ENCODE results near the gene TKFC.

TKFC gene

DNA sequence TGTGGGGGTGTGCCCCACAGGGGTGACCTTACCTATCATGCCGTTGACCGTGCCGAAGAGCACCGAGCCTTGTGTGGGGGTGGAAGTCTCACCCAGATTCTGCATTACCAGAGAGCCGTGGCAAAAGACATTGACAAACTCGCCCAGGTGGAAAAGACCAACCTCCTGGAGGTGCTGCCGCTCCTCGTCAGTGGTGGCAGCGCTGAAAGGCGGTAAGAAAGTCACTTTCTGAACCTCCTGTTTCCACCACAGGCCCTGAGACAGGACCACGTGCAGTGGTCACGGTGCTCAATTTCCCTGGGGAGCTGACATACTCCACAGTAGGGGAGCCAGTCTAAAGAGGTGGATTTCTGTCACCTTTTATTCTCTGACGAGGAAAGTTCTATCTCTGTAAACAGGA, 30.5 kb upstream of the TKFC start:
- ChIA-PET CTCF (interaction anchor here (1.4 kb wide), 1 partner anchor 11 kb away, joined by 3 read pairs; no protein-coding TSS in a partner anchor), POLR2A (no interaction called here)
- Histone ChIP-seq H3K4me3 (ENCODE audit: control insufficient read depth in 1 of 7, extremely low read depth in 1 of 7, insufficient read depth in 4 of 7, low read depth in 2 of 7, low read length in 6 of 7) (no peak overlapping the region), H3K27ac (ENCODE audit: insufficient read depth in 1 of 2, low read depth in 1 of 2, low read length in 2 of 2, poor library complexity in 1 of 2, severe bottlenecking in 2 of 2) (no peak overlapping the region), H3K36me3 (ENCODE audit: control insufficient read depth in 4 of 4, insufficient read depth in 4 of 4, low read length in 3 of 4) (peaks cover 28 to 88% (median 64%) of the 10 kb centered on the region in 4 experiments), H3K9me3 (ENCODE audit: control extremely low read depth in 1 of 5, control insufficient read depth in 4 of 5, insufficient read depth in 2 of 5, low read depth in 1 of 5, low read length in 4 of 5) (no peaks in the 10 kb centered on the region), H3K27me3 (replicated peaks in 2 of 5; ENCODE audit: control insufficient read depth in 4 of 5, insufficient read depth in 5 of 5, low read length in 4 of 5) (no peaks in the 10 kb centered on the region), H3K4me1 (ENCODE audit: control extremely low read depth in 1 of 4, control insufficient read depth in 4 of 4, insufficient read depth in 4 of 4, low read length in 3 of 4) (peaks cover 0 to 15% (median 6%) of the 10 kb centered on the region in 4 experiments)
- DNase-seq = no peak
- 97% methylated on average over 11 of the region's 13 CpGs for WGBS (ENCODE audit: insufficient coverage)

DNA sequence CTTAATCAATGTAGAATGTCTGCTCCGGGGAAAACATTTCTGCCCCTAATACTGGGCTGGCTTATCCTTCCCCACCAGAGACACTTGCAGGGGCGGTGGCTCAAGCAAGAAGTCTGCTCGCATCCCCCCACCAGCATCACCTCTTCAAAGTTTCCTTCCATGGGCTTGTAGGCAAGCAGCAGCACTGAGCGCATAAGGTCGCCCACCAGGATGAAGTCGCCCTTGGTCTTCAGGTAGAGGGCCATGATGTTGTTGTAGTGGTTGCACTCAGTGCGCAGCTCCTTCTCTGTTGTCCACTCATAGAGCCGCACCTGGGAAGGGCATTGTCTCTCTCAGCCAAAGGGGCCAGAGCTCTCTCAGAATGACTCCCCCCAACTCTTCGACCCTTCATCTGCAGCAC, 29.3 kb upstream of the TKFC start:
- Histone ChIP-seq H3K36me3 (ENCODE audit: control insufficient read depth in 4 of 4, insufficient read depth in 4 of 4, low read length in 3 of 4) (peaks cover 38 to 97% (median 73%) of the 10 kb centered on the region in 4 experiments), H3K27me3 (replicated peaks in 2 of 5; ENCODE audit: control insufficient read depth in 4 of 5, insufficient read depth in 5 of 5, low read length in 4 of 5) (no peaks in the 10 kb centered on the region), H3K4me1 (ENCODE audit: control extremely low read depth in 1 of 4, control insufficient read depth in 4 of 4, insufficient read depth in 4 of 4, low read length in 3 of 4) (peaks cover 0 to 3% (median 1%) of the 10 kb centered on the region in 4 experiments), H3K4me3 (ENCODE audit: control insufficient read depth in 1 of 7, extremely low read depth in 1 of 7, insufficient read depth in 4 of 7, low read depth in 2 of 7, low read length in 6 of 7) (no peak overlapping the region), H3K9me3 (ENCODE audit: control extremely low read depth in 1 of 5, control insufficient read depth in 4 of 5, insufficient read depth in 2 of 5, low read depth in 1 of 5, low read length in 4 of 5) (no peaks in the 10 kb centered on the region), H3K27ac (ENCODE audit: insufficient read depth in 1 of 2, low read depth in 1 of 2, low read length in 2 of 2, poor library complexity in 1 of 2, severe bottlenecking in 2 of 2) (no peak overlapping the region)
- no peak for DNase-seq
- 100% methylated on average over 1 of the region's 9 CpGs for WGBS (ENCODE audit: insufficient coverage)
- ChIA-PET POLR2A (no interaction called here), CTCF (no interaction called here)

DNA sequence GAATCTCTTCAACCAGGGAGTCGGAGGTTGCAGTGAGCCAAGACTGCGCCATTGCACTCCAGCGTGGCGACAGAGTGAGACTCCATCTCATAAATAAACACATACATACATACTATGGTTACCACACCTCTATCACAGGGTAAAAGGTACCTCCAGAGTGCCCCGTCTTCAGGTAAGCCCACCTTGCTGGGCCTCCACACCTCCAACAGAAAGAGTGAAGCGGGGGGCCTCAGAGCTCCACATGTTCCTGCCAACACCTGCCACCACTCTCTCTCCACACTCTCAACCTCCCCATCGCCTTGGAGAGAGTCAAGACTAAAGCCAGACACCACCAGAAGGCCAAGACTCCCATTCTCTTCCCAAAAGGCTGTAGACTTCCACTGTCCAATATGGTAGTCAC, 27.6 kb upstream of the TKFC start:
- ChIA-PET CTCF (no interaction called here), POLR2A (no interaction called here)
- DNase-seq = no peak
- Histone ChIP-seq H3K4me3 (ENCODE audit: control insufficient read depth in 1 of 7, extremely low read depth in 1 of 7, insufficient read depth in 4 of 7, low read depth in 2 of 7, low read length in 6 of 7) (no peak overlapping the region), H3K4me1 (ENCODE audit: control extremely low read depth in 1 of 4, control insufficient read depth in 4 of 4, insufficient read depth in 4 of 4, low read length in 3 of 4) (no peaks in the 10 kb centered on the region), H3K27me3 (replicated peaks in 2 of 5; ENCODE audit: control insufficient read depth in 4 of 5, insufficient read depth in 5 of 5, low read length in 4 of 5) (no peaks in the 10 kb centered on the region), H3K27ac (ENCODE audit: insufficient read depth in 1 of 2, low read depth in 1 of 2, low read length in 2 of 2, poor library complexity in 1 of 2, severe bottlenecking in 2 of 2) (no peak overlapping the region), H3K36me3 (ENCODE audit: control insufficient read depth in 4 of 4, insufficient read depth in 4 of 4, low read length in 3 of 4) (peaks cover 49 to 98% (median 78%) of the 10 kb centered on the region in 4 experiments), H3K9me3 (ENCODE audit: control extremely low read depth in 1 of 5, control insufficient read depth in 4 of 5, insufficient read depth in 2 of 5, low read depth in 1 of 5, low read length in 4 of 5) (no peaks in the 10 kb centered on the region)
- WGBS (ENCODE audit: insufficient coverage) = 96% methylated on average over 3 of the region's 7 CpGs

DNA sequence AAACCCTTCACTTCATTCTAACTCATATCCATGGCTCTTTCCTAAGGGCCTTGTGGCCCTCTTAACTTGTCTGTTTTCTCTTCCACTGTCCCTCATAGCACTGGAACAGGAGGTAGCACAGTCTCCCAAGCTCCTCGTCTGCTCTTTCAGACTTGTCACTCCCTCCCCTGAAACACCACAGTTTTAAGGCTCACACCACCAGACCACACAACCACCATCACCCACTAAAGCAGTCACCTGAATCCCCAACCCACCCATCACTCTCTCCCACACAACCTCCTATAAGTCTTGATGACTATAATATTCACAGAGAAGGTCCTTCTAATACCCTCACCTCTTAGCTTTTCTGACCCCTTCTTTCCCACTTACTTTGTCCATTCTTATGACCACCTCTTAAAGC, 26.8 kb upstream of the TKFC start:
- 100% methylated on average over 1 of the region's 1 CpG for WGBS (ENCODE audit: insufficient coverage)
- Histone ChIP-seq H3K27me3 (replicated peaks in 2 of 5; ENCODE audit: control insufficient read depth in 4 of 5, insufficient read depth in 5 of 5, low read length in 4 of 5) (no peaks in the 10 kb centered on the region), H3K36me3 (ENCODE audit: control insufficient read depth in 4 of 4, insufficient read depth in 4 of 4, low read length in 3 of 4) (peaks cover 49 to 98% (median 80%) of the 10 kb centered on the region in 4 experiments), H3K9me3 (ENCODE audit: control extremely low read depth in 1 of 5, control insufficient read depth in 4 of 5, insufficient read depth in 2 of 5, low read depth in 1 of 5, low read length in 4 of 5) (no peaks in the 10 kb centered on the region), H3K4me1 (ENCODE audit: control extremely low read depth in 1 of 4, control insufficient read depth in 4 of 4, insufficient read depth in 4 of 4, low read length in 3 of 4) (no peaks in the 10 kb centered on the region), H3K4me3 (ENCODE audit: control insufficient read depth in 1 of 7, extremely low read depth in 1 of 7, insufficient read depth in 4 of 7, low read depth in 2 of 7, low read length in 6 of 7) (no peak overlapping the region), H3K27ac (ENCODE audit: insufficient read depth in 1 of 2, low read depth in 1 of 2, low read length in 2 of 2, poor library complexity in 1 of 2, severe bottlenecking in 2 of 2) (no peak overlapping the region)
- CTCF ChIA-PET = no interaction called here
- POLR2A ChIA-PET = interaction anchor here (0.5 kb wide), 1 partner anchor 1635 kb away, joined by 3 read pairs; no protein-coding TSS in a partner anchor
- no peak for DNase-seq

- Histone ChIP-seq H3K27me3 (replicated peaks in 2 of 5; ENCODE audit: control insufficient read depth in 4 of 5, insufficient read depth in 5 of 5, low read length in 4 of 5) (no peaks in the 10 kb centered on the region), H3K4me3 (ENCODE audit: control insufficient read depth in 1 of 7, extremely low read depth in 1 of 7, insufficient read depth in 4 of 7, low read depth in 2 of 7, low read length in 6 of 7) (no peak overlapping the region), H3K27ac (ENCODE audit: insufficient read depth in 1 of 2, low read depth in 1 of 2, low read length in 2 of 2, poor library complexity in 1 of 2, severe bottlenecking in 2 of 2) (no peak overlapping the region), H3K4me1 (ENCODE audit: control extremely low read depth in 1 of 4, control insufficient read depth in 4 of 4, insufficient read depth in 4 of 4, low read length in 3 of 4) (no peaks in the 10 kb centered on the region), H3K9me3 (ENCODE audit: control extremely low read depth in 1 of 5, control insufficient read depth in 4 of 5, insufficient read depth in 2 of 5, low read depth in 1 of 5, low read length in 4 of 5) (no peaks in the 10 kb centered on the region), H3K36me3 (ENCODE audit: control insufficient read depth in 4 of 4, insufficient read depth in 4 of 4, low read length in 3 of 4) (peaks cover 50 to 98% (median 80%) of the 10 kb centered on the region in 4 experiments)
- no peak for DNase-seq
- CTCF ChIA-PET = interaction anchor here (1.3 kb wide), 1 partner anchor 9 kb away, joined by 5 read pairs; no protein-coding TSS in a partner anchor
- POLR2A ChIA-PET = interaction anchor here (0.6 kb wide), 1 partner anchor 9 kb away, joined by 3 read pairs; no protein-coding TSS in a partner anchor
- 100% methylated on average over 1 of the region's 1 CpG for WGBS (ENCODE audit: insufficient coverage)
Measured at GRCh38 chr11:61307354-61307753, 25.7 kb upstream of the TKFC start.

GRCh38 chr11:61309141-61309540, 23.9 kb upstream of the TKFC start:
- no peak overlapping the region for H3K4me3 ChIP-seq (ENCODE audit: control insufficient read depth in 1 of 7, extremely low read depth in 1 of 7, insufficient read depth in 4 of 7, low read depth in 2 of 7, low read length in 6 of 7)
- DNase-seq = no peak
- no peaks in the 10 kb centered on the region for H3K9me3 ChIP-seq (ENCODE audit: control extremely low read depth in 1 of 5, control insufficient read depth in 4 of 5, insufficient read depth in 2 of 5, low read depth in 1 of 5, low read length in 4 of 5)
- peaks cover 56 to 99% (median 76%) of the 10 kb centered on the region in 4 experiments for H3K36me3 ChIP-seq (ENCODE audit: control insufficient read depth in 4 of 4, insufficient read depth in 4 of 4, low read length in 3 of 4)
- ChIA-PET CTCF (interaction anchor here (0.9 to 1.8 kb wide), 3 partner anchors 16 to 77 kb away, joined by 3 to 5 read pairs (median 5); no protein-coding TSS in a partner anchor), POLR2A (no interaction called here)
- 94% methylated on average over 3 of the region's 4 CpGs for WGBS (ENCODE audit: insufficient coverage)
- no peaks in the 10 kb centered on the region for H3K4me1 ChIP-seq (ENCODE audit: control extremely low read depth in 1 of 4, control insufficient read depth in 4 of 4, insufficient read depth in 4 of 4, low read length in 3 of 4)
- no peaks in the 10 kb centered on the region for H3K27me3 ChIP-seq (replicated peaks in 2 of 5; ENCODE audit: control insufficient read depth in 4 of 5, insufficient read depth in 5 of 5, low read length in 4 of 5)
- no peak overlapping the region for H3K27ac ChIP-seq (ENCODE audit: insufficient read depth in 1 of 2, low read depth in 1 of 2, low read length in 2 of 2, poor library complexity in 1 of 2, severe bottlenecking in 2 of 2)

- H3K9me3 ChIP-seq (ENCODE audit: control extremely low read depth in 1 of 5, control insufficient read depth in 4 of 5, insufficient read depth in 2 of 5, low read depth in 1 of 5, low read length in 4 of 5) = no peaks in the 10 kb centered on the region
- no peak overlapping the region for H3K27ac ChIP-seq (ENCODE audit: insufficient read depth in 1 of 2, low read depth in 1 of 2, low read length in 2 of 2, poor library complexity in 1 of 2, severe bottlenecking in 2 of 2)
- H3K4me3 ChIP-seq (ENCODE audit: control insufficient read depth in 1 of 7, extremely low read depth in 1 of 7, insufficient read depth in 4 of 7, low read depth in 2 of 7, low read length in 6 of 7) = no peak overlapping the region
- POLR2A ChIA-PET = no interaction called here
- H3K36me3 ChIP-seq (ENCODE audit: control insufficient read depth in 4 of 4, insufficient read depth in 4 of 4, low read length in 3 of 4) = peaks cover 59 to 100% (median 81%) of the 10 kb centered on the region in 4 experiments
- no peaks in the 10 kb centered on the region for H3K27me3 ChIP-seq (replicated peaks in 2 of 5; ENCODE audit: control insufficient read depth in 4 of 5, insufficient read depth in 5 of 5, low read length in 4 of 5)
- CTCF ChIA-PET = interaction anchor here (0.9 to 1.8 kb wide), 4 partner anchors 15 to 98 kb away, joined by 3 to 5 read pairs (median 4); partner anchors contain the start of gene VWCE
- no peak for DNase-seq
- H3K4me1 ChIP-seq (ENCODE audit: control extremely low read depth in 1 of 4, control insufficient read depth in 4 of 4, insufficient read depth in 4 of 4, low read length in 3 of 4) = no peaks in the 10 kb centered on the region
- 96% methylated on average over 6 of the region's 7 CpGs for WGBS (ENCODE audit: insufficient coverage)
Measured at GRCh38 chr11:61309739-61310138, 23.3 kb upstream of the TKFC start.

Data from common myeloid progenitor, CD34-positive (primary cell).